Measurements from ENCODE around the gene NUDT11. TPM values are rescaled to one million over a fixed set of nuclear protein-coding genes. Genes with fewer than 3 reads are reported as not detected.
"Not testable (repeated sequence)": the region's sequence is repeated elsewhere in the genome, so short reads cannot be mapped to it uniquely, and the experiment has no call there.

NUDT11 gene
- 1 to 10 TPM; 3.3 to 6.1 (median 4.5) TPM for total RNA-seq
- 1 to 10 TPM in 1 of 3 donors, under 1 TPM in 2; 0.46 to 1.1 (median 0.60) TPM for polyA plus RNA-seq

DNA sequence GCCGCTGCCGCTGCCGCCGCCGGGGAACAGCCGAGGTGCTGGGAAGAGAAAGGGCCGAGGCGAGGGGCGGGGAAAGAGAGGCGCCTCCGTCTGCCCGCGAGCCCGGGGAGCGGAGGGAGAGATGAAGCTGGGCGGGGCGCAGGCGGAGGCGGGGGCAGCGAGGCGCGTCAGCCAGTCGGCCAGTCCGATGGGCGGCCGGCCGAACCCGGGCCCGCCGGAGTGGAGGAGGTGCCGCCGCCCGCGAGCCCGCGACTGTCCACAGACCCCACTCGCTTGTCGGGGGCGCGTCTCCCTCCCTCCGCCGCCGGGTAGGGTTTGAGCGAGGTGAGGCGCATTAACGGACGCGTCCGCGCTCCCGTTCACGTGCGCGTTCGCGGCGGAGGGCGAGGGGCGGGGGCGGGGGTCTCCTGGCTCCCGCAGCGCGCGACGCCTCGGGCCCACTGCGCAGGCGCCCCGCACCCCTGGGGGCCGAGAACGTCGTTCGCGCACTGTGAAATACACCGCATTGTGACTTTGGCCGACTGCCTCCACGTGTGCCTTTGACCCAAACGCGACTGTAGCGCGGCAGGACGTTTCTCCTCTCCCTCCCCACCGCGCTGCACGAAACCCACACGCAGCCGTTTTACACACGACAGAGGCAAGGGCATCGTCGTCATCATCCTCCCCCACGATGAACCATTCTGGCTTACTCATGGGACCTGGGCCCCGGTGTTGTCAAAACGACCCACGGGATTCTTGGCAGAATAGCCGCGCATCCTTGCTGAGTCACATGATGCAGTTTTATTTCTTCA, at the start of gene NUDT11:
NUDT11 (minus strand) TSS at position 92 of the 791 bp plus-strand sequence. CDS start 148 bp downstream, outside the sequence.
- Histone ChIP-seq H3K27ac (peak within 1 kb of the TSS; percentile 43 to 65 (median 55)), H3K9me3 (no peaks in the 10 kb centered on the region), H3K27me3 (no peaks in the 10 kb centered on the region), H3K4me3 (peak within 1 kb of the TSS; percentile 34 to 65 (median 56)), H3K36me3 (no peaks in the 10 kb centered on the region), H3K4me1 (peaks cover 0 to 5% (median 0%) of the 10 kb centered on the region in 4 donors)
- intact Hi-C loops (cut with DNase I) = no loop called here
- no peak for TF ChIP-seq POLR2A (IDR thresholded peaks at IDR 0.05)
- peak in 2 of 4 donors; percentile 9 to 41 for TF ChIP-seq POLR2AphosphoS5 (IDR thresholded peaks at IDR 0.05)
- DNase-seq = peak; percentile 78
- 1% methylated on average over 95 to 96 of the region's 96 CpGs for WGBS, 2 donors

GRCh38 chrX:51520393-51520792, 24.0 kb upstream of the NUDT11 start:
- Histone ChIP-seq H3K27me3 (no peaks in the 10 kb centered on the region), H3K27ac (no peak overlapping the region), H3K36me3 (no peaks in the 10 kb centered on the region), H3K4me1 (no peaks in the 10 kb centered on the region), H3K9me3 (no peaks in the 10 kb centered on the region), H3K4me3 (no peak overlapping the region)
- TF ChIP-seq, protein P1, sequence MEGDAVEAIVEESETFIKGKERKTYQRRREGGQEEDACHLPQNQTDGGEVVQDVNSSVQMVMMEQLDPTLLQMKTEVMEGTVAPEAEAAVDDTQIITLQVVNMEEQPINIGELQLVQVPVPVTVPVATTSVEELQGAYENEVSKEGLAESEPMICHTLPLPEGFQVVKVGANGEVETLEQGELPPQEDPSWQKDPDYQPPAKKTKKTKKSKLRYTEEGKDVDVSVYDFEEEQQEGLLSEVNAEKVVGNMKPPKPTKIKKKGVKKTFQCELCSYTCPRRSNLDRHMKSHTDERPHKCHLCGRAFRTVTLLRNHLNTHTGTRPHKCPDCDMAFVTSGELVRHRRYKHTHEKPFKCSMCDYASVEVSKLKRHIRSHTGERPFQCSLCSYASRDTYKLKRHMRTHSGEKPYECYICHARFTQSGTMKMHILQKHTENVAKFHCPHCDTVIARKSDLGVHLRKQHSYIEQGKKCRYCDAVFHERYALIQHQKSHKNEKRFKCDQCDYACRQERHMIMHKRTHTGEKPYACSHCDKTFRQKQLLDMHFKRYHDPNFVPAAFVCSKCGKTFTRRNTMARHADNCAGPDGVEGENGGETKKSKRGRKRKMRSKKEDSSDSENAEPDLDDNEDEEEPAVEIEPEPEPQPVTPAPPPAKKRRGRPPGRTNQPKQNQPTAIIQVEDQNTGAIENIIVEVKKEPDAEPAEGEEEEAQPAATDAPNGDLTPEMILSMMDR (IDR thresholded peaks at IDR 0.05) = no peak
- TF ChIP-seq POLR2A (IDR thresholded peaks at IDR 0.05) = no peak
- no peak for TF ChIP-seq EP300 (IDR thresholded peaks at IDR 0.05)
- TF ChIP-seq POLR2AphosphoS5 (IDR thresholded peaks at IDR 0.05) = no peak
- no peak for DNase-seq
- 84 to 87% methylated on average over 2 of the region's 2 CpGs for WGBS, 2 donors
- intact Hi-C loops (cut with DNase I) = no loop called here

DNA sequence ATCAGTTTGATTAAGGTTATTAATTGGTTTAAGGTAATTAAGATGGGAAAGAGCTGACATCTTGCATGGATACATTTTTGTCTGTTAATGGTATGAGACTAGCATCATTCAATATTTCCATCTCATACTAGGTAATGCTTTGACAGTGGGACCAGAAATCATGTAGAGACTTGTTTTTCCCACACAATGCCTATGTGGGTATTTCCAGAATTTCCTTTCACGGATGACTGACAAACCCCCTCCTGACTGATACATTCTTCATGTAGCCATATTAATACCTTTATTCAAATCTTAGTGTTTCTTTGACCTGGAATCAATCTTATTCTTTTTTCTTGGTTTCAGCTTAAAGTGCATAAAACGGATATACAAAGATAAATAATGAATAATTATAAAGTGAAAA, 22.7 kb upstream of the NUDT11 start:
- H3K4me1 ChIP-seq; DNase-seq; H3K27ac ChIP-seq; H3K36me3 ChIP-seq; H3K4me3 ChIP-seq; H3K9me3 ChIP-seq; intact Hi-C loops (cut with DNase I); H3K27me3 ChIP-seq: not testable (repeated sequence)
- 61 to 77% methylated on average over 2 of the region's 2 CpGs for WGBS, 2 donors

- Histone ChIP-seq H3K27me3 (no peaks in the 10 kb centered on the region), H3K27ac (no peak overlapping the region), H3K36me3 (no peaks in the 10 kb centered on the region), H3K4me1 (no peaks in the 10 kb centered on the region), H3K4me3 (no peak overlapping the region), H3K9me3 (no peaks in the 10 kb centered on the region)
- WGBS, 2 donors = 75 to 76% methylated on average over 3 of the region's 3 CpGs
- no peak for TF ChIP-seq POLR2AphosphoS5 (IDR thresholded peaks at IDR 0.05)
- TF ChIP-seq EP300 (IDR thresholded peaks at IDR 0.05) = no peak
- TF ChIP-seq, protein P1 (IDR thresholded peaks at IDR 0.05) = no peak
- TF ChIP-seq POLR2A (IDR thresholded peaks at IDR 0.05) = no peak
- intact Hi-C loops (cut with DNase I) = no loop called here
- no peak for DNase-seq
These were observed 11.2 kb upstream of the NUDT11 start for GRCh38 chrX:51507551-51507950.

GRCh38 chrX:51495701-51496488, 497 bp downstream of the NUDT11 start:
- intact Hi-C loops (cut with DNase I); H3K36me3 ChIP-seq; H3K4me1 ChIP-seq; H3K9me3 ChIP-seq; H3K27me3 ChIP-seq; DNase-seq: not testable (repeated sequence)
- H3K4me3 ChIP-seq = peak overlapping the region; percentile 34 to 65 (median 56)
- 1 to 3% methylated on average over 51 to 52 of the region's 60 CpGs for WGBS, 2 donors
- H3K27ac ChIP-seq = peak overlapping the region; percentile 43 to 65 (median 55)

DNA sequence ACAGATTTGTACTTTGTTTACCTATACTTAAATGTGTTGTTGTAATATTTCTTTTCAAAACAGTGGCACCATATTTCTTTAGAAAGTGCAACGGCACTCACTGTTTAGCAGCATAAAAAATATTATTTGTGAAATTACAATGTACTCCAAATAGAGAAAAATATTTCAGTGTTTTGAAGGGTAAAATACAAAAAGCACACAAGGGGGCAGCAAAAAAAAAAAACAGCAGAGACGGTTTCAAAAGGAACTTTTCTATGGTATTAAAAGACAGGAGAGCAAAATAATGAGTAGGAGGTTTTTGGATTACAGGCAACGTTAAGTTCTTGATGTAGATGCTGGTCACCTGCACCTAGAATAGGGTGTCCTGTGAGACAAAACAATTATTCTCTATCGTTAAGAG, 2.0 kb downstream of the NUDT11 start:
- TF ChIP-seq EP300 (IDR thresholded peaks at IDR 0.05) (no peak), POLR2AphosphoS5 (IDR thresholded peaks at IDR 0.05) (no peak)
- TF ChIP-seq, protein P1 (IDR thresholded peaks at IDR 0.05) = no peak
- Histone ChIP-seq H3K4me3 (no peak overlapping the region), H3K27ac (no peak overlapping the region), H3K4me1 (peaks cover 0 to 5% (median 0%) of the 10 kb centered on the region in 4 donors), H3K27me3 (no peaks in the 10 kb centered on the region), H3K36me3 (no peaks in the 10 kb centered on the region), H3K9me3 (no peaks in the 10 kb centered on the region)
- intact Hi-C loops (cut with DNase I) = no loop called here
- DNase-seq = no peak
- WGBS, 2 donors = 36 to 37% methylated on average over 4 of the region's 4 CpGs
